Prostate gland (tissue), 2 donors: ENCODE measurements around the gene TAF10. TPM values are rescaled to one million over a fixed set of nuclear protein-coding genes. Genes with fewer than 3 reads are reported as not detected.

ENCODE experiments used
- DNase-seq: peaks from one replicate; pipeline ENCODE4 v3.0.0-alpha.2; 2019; ENCODE audit warnings: low spot score
- H3K27ac ChIP-seq, 2 donors: fragments of 200-600 bp; sonication (generic); 2 replicates each; pipeline ENCODE4 v1.5.1; 2017 to 2019
- H3K27me3 ChIP-seq: fragments of 200-600 bp; sonication (generic); replicated peaks from 2 replicates; pipeline ENCODE4 v1.5.1; 2019; ENCODE audit not compliant: insufficient read depth
- H3K36me3 ChIP-seq, 2 donors: fragments of 200-600 bp; sonication (generic); 1 replicate in 1 of 2; 2 replicates in 1 of 2; pipeline versions ENCODE4 v1.5.1 to v1.8.1; 2017 to 2019
- H3K4me1 ChIP-seq: fragments of 200-600 bp; sonication (generic); replicated peaks from 2 replicates; pipeline ENCODE4 v1.5.1; 2019
- H3K4me3 ChIP-seq, 2 donors: fragments of 200-600 bp; sonication (generic); 2 replicates each; pipeline ENCODE4 v1.5.1; 2017 to 2019
- H3K9me3 ChIP-seq: fragments of 200-600 bp; sonication (generic); 2 replicates; pipeline ENCODE4 v1.5.1; 2017
- POLR2A ChIP-seq: fragments of 450-650 bp; IDR thresholded peaks from one replicate; pipeline ENCODE4 v1.6.1; 2016; ENCODE audit warnings: antibody characterized with exemption, mild to moderate bottlenecking
- POLR2AphosphoS5 ChIP-seq: sonication (generic); formaldehyde crosslinking; IDR thresholded peaks from one replicate; pipeline ENCODE4 v1.6.1; 2017; ENCODE audit warnings: antibody characterized with exemption
- WGBS: methylation state at CpG from one replicate; pipeline ENCODE4 v1.1.5; 2018; 5-methylcytosine and 5-hydroxymethylcytosine counted together
- intact Hi-C: fragments of 100-400 bp; cut with DNase I; formaldehyde crosslinking; loops from one replicate; pipeline ENCODE4 v1.14.2; 2022
- total RNA-seq, 2 donors: library from RNA; depleted of rRNA; stranded (reverse); fragments of >200 nt; gene quantifications; one replicate each; pipeline ENCODE4 v1.1.0, GENCODE V29; 2016
- TF ChIP-seq, protein P1 (sequence below), 4 experiments: fragments of 200-600 bp in 2 of 4; fragments of 450-650 bp in 2 of 4; sonication (generic) in 2 of 4; IDR thresholded peaks; 1 replicate in 3 of 4; 2 replicates in 1 of 4; pipeline ENCODE4 v1.5.1; 2016 to 2019; ENCODE audit warnings: antibody characterized with exemption in 4 of 4, mild to moderate bottlenecking in 2 of 4, moderate library complexity in 2 of 4

The TAF10 gene
- total RNA-seq, 2 donors from 2014 or later = 130 to 193 TPM

DNA sequence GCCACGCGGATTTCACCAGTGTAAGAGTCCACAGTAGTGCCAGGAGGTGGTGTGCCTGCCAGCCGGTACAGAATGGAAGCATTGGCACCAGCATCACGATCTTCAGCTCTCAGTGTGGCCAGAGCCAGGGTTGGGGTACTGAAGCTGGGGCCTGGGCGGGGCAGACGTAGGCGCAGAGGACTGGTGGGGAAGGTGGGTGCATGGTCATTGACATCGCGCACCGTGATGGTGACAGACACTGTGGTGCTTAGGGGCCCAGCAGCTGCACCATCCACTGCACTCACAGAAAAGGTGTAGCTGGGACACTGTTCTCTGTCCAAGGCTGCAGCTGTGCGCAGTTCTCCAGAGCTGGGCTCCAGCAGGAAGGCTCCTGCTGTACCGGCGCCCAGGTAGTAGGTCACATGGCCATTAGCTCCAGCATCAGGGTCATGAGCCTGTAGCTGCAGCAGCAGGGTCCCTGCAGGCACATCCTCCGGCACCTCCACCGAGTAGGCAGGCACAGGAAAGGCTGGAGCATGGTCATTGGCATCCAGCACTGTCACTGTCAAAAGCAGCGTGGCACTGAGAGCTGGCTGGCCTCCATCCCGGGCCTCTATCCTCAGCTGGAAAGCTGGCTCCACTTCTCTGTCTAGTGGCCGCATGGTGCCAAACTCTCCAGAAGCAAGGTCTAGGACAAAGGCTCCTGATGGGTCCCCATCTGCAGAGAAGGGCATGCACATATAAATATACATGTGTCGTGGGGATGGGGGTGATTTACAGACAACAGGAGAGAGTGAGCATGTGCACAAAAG, 15.2 kb upstream of the TAF10 start:
- Histone ChIP-seq H3K9me3 (no peaks in the 10 kb centered on the region), H3K27ac (no peak overlapping the region), H3K36me3 (no peaks in the 10 kb centered on the region), H3K27me3 (no peaks in the 10 kb centered on the region), H3K4me3 (no peak overlapping the region), H3K4me1 (no peaks in the 10 kb centered on the region)
- intact Hi-C loops = no loop called here
- TF ChIP-seq, protein P1, sequence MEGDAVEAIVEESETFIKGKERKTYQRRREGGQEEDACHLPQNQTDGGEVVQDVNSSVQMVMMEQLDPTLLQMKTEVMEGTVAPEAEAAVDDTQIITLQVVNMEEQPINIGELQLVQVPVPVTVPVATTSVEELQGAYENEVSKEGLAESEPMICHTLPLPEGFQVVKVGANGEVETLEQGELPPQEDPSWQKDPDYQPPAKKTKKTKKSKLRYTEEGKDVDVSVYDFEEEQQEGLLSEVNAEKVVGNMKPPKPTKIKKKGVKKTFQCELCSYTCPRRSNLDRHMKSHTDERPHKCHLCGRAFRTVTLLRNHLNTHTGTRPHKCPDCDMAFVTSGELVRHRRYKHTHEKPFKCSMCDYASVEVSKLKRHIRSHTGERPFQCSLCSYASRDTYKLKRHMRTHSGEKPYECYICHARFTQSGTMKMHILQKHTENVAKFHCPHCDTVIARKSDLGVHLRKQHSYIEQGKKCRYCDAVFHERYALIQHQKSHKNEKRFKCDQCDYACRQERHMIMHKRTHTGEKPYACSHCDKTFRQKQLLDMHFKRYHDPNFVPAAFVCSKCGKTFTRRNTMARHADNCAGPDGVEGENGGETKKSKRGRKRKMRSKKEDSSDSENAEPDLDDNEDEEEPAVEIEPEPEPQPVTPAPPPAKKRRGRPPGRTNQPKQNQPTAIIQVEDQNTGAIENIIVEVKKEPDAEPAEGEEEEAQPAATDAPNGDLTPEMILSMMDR (IDR thresholded peaks at IDR 0.05) = no peak
- TF ChIP-seq POLR2AphosphoS5 = no peak
- no peak for TF ChIP-seq POLR2A
- no peak for DNase-seq
- WGBS = 85% methylated on average over 19 of the region's 19 CpGs

DNA sequence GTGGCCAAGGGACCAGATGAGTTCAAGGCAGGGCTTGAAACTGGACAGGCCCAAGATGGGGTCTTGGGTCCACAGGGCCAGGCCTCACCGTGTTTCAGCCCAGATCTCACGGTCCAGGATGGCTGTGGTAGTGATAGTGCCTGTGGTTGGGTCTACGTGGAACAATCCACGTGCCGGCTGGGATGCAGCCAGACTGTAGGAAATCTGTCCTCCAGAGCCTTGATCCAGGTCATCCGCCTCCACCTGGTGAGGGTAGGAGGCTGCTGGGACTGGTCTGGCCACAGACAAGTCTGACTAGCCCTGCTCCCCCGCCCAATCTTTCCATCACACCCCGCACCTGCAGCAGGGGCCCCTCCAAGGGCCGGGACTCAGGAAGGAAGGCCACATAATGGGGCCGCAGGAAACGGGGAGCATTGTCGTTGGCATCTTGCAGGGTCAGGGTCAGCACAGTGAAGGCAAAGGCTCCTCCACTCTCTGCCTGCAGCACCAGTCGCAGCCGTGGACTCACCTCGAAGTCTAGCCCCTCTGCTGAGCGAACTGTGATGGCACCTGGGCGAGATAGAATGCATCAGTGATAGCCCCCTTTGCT, 13.9 kb upstream of the TAF10 start:
- H3K27ac ChIP-seq = no peak overlapping the region
- 93% methylated on average over 15 of the region's 17 CpGs for WGBS
- no peaks in the 10 kb centered on the region for H3K4me1 ChIP-seq
- intact Hi-C loops = no loop called here
- no peaks in the 10 kb centered on the region for H3K9me3 ChIP-seq
- H3K27me3 ChIP-seq = no peaks in the 10 kb centered on the region
- TF ChIP-seq POLR2AphosphoS5 = no peak
- TF ChIP-seq, protein P1 (IDR thresholded peaks at IDR 0.05) = no peak
- no peak for TF ChIP-seq POLR2A
- no peak overlapping the region for H3K4me3 ChIP-seq
- DNase-seq = no peak
- no peaks in the 10 kb centered on the region for H3K36me3 ChIP-seq

DNA sequence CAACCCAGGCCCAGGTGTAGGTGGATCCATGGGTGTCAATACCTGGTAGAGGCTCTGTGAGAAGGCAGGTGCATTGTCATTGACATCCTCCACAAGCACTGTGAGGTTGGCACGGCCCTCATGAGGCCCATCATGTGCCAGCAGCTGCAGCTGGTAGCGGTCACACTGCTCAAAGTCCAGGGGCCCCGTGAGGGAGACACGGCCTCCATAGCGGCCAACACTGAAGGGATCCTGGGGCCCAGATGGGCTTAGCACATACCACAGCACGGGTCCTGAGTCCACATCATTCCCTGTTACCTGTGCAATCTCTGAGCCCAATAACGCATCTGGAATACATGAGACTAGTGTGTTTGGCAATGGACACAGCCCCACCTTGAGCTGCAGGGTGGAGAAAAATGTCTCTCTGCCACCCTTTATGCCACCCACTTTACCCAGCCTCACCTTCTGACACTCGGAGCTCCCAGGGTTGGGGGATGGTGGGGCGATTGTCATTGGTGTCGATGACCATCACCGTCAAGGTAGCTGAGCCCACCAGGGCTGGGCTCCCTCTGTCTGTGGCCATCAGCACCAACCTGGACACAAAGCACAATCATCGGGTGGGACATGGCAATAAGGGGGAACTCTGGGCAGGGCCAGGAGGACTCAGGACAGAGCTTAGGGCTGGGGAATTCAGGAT, 13.3 kb upstream of the TAF10 start:
- TF ChIP-seq POLR2AphosphoS5 (no peak), POLR2A (no peak)
- TF ChIP-seq, protein P1 (IDR thresholded peaks at IDR 0.05) = no peak
- intact Hi-C loops = no loop called here
- WGBS = 90% methylated on average over 12 of the region's 12 CpGs
- Histone ChIP-seq H3K36me3 (no peaks in the 10 kb centered on the region), H3K4me3 (no peak overlapping the region), H3K9me3 (no peaks in the 10 kb centered on the region), H3K27me3 (no peaks in the 10 kb centered on the region), H3K27ac (no peak overlapping the region), H3K4me1 (no peaks in the 10 kb centered on the region)
- DNase-seq = no peak

DNA sequence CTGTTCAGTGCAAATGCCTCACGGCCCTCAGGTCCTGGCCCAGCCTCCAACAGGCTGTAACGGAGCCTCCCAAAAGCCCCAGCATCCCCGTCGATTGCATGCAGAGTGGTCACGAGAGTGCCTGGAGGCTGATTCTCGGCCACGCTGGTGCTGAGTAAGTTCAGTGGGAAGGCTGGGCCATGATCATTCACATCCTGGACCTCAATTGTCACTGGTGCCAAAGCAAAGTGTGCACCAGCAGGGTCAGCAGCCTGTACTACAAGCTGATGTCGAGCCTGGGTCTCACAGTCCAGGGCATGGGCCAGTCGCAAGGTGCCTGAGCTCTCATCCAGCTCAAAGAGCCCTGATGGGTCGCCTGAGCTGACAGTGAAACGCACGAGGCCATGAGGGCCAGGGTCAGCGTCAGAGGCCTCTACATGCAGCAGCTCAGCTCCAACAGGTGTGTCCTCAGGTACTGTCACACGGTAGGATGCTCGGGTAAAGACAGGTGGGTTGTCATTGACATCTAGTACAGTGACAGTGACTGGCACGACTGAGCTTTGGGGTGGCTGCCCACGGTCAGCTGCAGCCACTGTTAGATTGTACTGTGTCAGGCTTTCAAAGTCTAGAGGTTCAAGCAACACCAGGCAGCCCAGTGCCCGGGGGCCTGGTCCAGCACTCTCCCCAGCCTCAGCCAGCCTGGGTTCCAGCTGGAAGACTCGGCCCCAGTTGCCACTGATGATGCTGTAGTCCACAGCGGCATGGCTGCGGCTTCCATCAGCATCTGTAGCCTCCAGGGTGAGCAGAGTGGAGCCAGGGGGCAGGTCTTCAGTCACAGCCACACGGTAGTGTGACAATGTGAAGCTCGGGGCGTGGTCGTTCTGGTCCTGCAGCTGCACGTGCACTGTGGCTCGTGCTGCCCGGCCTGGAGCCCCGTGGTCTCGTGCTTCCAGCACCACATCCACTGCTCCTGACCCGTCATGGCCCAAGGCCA, 11.7 kb upstream of the TAF10 start:
- Histone ChIP-seq H3K4me3 (no peak overlapping the region), H3K4me1 (no peaks in the 10 kb centered on the region), H3K27ac (no peak overlapping the region), H3K27me3 (no peaks in the 10 kb centered on the region), H3K9me3 (no peaks in the 10 kb centered on the region), H3K36me3 (no peaks in the 10 kb centered on the region)
- WGBS = 86% methylated on average over 31 of the region's 31 CpGs
- intact Hi-C loops = no loop called here
- DNase-seq = no peak
- TF ChIP-seq, protein P1 (IDR thresholded peaks at IDR 0.05) = no peak
- TF ChIP-seq POLR2AphosphoS5 = no peak
- TF ChIP-seq POLR2A = no peak
